Small intestine (tissue), 16 donors: Measurements from ENCODE around the gene ACTR1B. TPM values are rescaled to one million over a fixed set of nuclear protein-coding genes. Genes with fewer than 3 reads are reported as not detected.
"Not testable (repeated sequence)": the region's sequence is repeated elsewhere in the genome, so short reads cannot be mapped to it uniquely, and the experiment has no call there.

Experiments used
- DNase-seq, 2 donors: peaks; one replicate each; pipeline versions ENCODE4 v3.0.0 to v3.0.0-alpha.2; 2013
- FAIRE-seq: peaks from 2 replicates; lab custom pipeline; 2012; peaks lifted over from hg19 to GRCh38; lab: Jason Lieb, UNC
- H3K27ac ChIP-seq, 3 donors: one replicate each; pipeline ENCODE4 v1.5.1; 2013; ENCODE audit warnings: low read length in 2 of 3, mild to moderate bottlenecking in 2 of 3, control low read depth in 1 of 3, inconsistent platforms in 1 of 3, low read depth in 1 of 3, moderate library complexity in 1 of 3
- H3K27me3 ChIP-seq, 3 donors: one replicate each; pipeline ENCODE4 v1.6.1; 2013; ENCODE audit warnings: low read length in 3 of 3, inconsistent platforms in 1 of 3; ENCODE audit not compliant: control insufficient read depth in 3 of 3, insufficient read depth in 3 of 3
- H3K36me3 ChIP-seq, 3 donors: one replicate each; pipeline ENCODE4 v1.6.1; 2013; ENCODE audit warnings: low read length in 3 of 3, inconsistent platforms in 1 of 3, low read depth in 1 of 3, mild to moderate bottlenecking in 1 of 3, moderate library complexity in 1 of 3; ENCODE audit not compliant: control insufficient read depth in 3 of 3, insufficient read depth in 2 of 3
- H3K4me1 ChIP-seq, 3 donors: one replicate each; pipeline ENCODE4 v1.6.1; 2013; ENCODE audit warnings: low read length in 2 of 3, inconsistent platforms in 1 of 3, low read depth in 1 of 3, mild to moderate bottlenecking in 1 of 3, moderate library complexity in 1 of 3; ENCODE audit not compliant: control insufficient read depth in 3 of 3, insufficient read depth in 2 of 3
- H3K4me3 ChIP-seq, 3 donors: one replicate each; pipeline ENCODE4 v1.5.1; 2013; ENCODE audit warnings: low read length in 3 of 3, control low read depth in 1 of 3, inconsistent platforms in 1 of 3, low read depth in 1 of 3, mild to moderate bottlenecking in 1 of 3, moderate library complexity in 1 of 3
- H3K9me3 ChIP-seq, 2 donors: one replicate each; pipeline ENCODE4 v1.6.1; 2013; ENCODE audit warnings: low read depth in 1 of 2, low read length in 1 of 2; ENCODE audit not compliant: control insufficient read depth in 2 of 2, insufficient read depth in 1 of 2
- WGBS, 3 donors: extraction: QIAGEN DNeasy Blood & Tissue Kit; methylation state at CpG; one replicate each; pipeline ENCODE4 v1.1.7; 2013; 5-methylcytosine and 5-hydroxymethylcytosine counted together
- long read RNA-seq, 10 donors: transcript quantifications; one replicate each; lab custom pipeline, GENCODE V29; 2026
- polyA plus RNA-seq, 4 donors: library from polyadenylated mRNA; stranded (reverse) in 3 of 4; unstranded in 1 of 4; fragments of 200-250 nt in 3 of 4; fragments of 120-200 nt in 1 of 4; gene quantifications; one replicate each; pipeline versions ENCODE4 v1.2.1 to v1.2.3, GENCODE V29; 2013
- donor health status: healthy with polysubstance abuse.
- donor health status: control.
- donor health status: control.
- donor health status: Bipolar disorder and iron deficiency.
- donor health status: healthy.

Gene ACTR1B
- polyA plus RNA-seq = 10 to 100 TPM; 56.6 to 91.2 (median 67.4) TPM
- long read RNA-seq, donor 1 = 0 reads
- long read RNA-seq, donor 2, partial matches to known transcripts = 7 of 11 reads
- long read RNA-seq, donor 2, other reads (novel, unspliced or antisense) = 0 of 11 reads
- long read RNA-seq, donor 3, partial matches to known transcripts = 0 of 1 reads
- long read RNA-seq, donor 3, other reads (novel, unspliced or antisense) = 0 of 1 reads
- long read RNA-seq, donor 4 = 0 reads
- long read RNA-seq, donor 5, partial matches to known transcripts = 0 of 3 reads
- long read RNA-seq, donor 5, other reads (novel, unspliced or antisense) = 0 of 3 reads
- long read RNA-seq, donor 6, transcript ACTR1B-201 (11 exons, 2,243 nt) = major isoform, 8 of 8 reads
- long read RNA-seq, donor 6, partial matches to known transcripts = 0 of 8 reads
- long read RNA-seq, donor 6, other reads (novel, unspliced or antisense) = 0 of 8 reads
- long read RNA-seq, donor 7 = 0 reads
- long read RNA-seq, donor 8, partial matches to known transcripts = 0 of 1 reads
- long read RNA-seq, donor 8, other reads (novel, unspliced or antisense) = 0 of 1 reads
- long read RNA-seq, donor 9, transcript ACTR1B-201 (11 exons, 2,243 nt) = major isoform, 5 of 5 reads
- long read RNA-seq, donor 9, partial matches to known transcripts = 0 of 5 reads
- long read RNA-seq, donor 9, other reads (novel, unspliced or antisense) = 0 of 5 reads
- long read RNA-seq, donor 10, transcript ACTR1B-201 (11 exons, 2,243 nt) = major isoform, 13 of 30 reads
- long read RNA-seq, donor 10, partial matches to known transcripts = 17 of 30 reads
- long read RNA-seq, donor 10, other reads (novel, unspliced or antisense) = 0 of 30 reads

DNA sequence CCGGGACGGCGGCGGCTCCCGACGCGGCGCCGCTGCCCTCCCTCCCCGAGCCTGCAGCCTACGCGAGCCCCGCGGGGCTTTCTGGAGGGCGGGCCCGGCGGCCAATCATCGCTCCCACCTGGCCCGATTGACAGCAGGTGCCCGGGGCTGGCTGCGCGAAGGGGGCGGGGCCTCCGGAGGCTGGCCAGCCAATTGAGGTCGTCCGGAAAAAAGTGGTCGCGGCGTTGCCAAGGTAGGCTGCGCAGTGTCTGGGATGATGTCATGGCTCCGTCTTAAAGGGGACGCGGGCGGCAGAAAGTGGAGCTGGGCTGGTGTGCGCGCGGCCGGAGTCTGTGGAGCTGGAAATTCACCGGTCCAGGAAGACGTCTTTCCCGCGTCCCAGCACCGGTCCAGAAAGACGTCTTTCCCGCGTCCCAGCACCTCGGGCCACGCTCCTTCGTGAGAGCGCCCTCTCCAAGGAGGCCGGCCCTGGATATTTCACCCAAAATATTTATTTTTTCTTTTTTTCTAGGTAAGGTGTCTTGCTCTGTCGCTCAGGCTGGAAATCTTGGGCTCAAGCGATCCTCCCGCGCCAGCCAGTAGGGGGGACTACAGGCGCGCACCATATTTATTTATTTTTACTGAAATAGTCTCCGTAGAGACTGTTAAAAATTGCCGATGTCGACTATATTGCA, at the start of gene ACTR1B:
ACTR1B (minus strand) TSS at position 83 of the 674 bp plus-strand sequence. CDS start 154 bp downstream, outside the sequence.
- FAIRE-seq (no peak), DNase-seq (peak; percentile 99)
- WGBS, 3 donors = 0 to 1% (median 0%) methylated on average over 38 to 60 of the region's 60 CpGs
- Histone ChIP-seq H3K4me3 (peak within 1 kb of the TSS; percentile 58 to 97 (median 82)), H3K4me1 (peaks cover 7 to 8% (median 7%) of the 10 kb centered on the region in 3 donors), H3K27me3 (no peaks in the 10 kb centered on the region), H3K27ac (peak within 1 kb of the TSS; percentile 93 to 99 (median 97)), H3K36me3 (peaks cover 0 to 30% (median 2%) of the 10 kb centered on the region in 3 donors), H3K9me3 (no peaks in the 10 kb centered on the region)

- H3K27me3 ChIP-seq = peaks cover 0 to 7% (median 0%) of the 10 kb centered on the region in 3 donors
- peak overlapping the region in 1 of 3 donors; percentile 21 for H3K4me3 ChIP-seq
- peaks cover 0 to 3% (median under 1%) of the 10 kb centered on the region in 3 donors for H3K4me1 ChIP-seq
- no peaks in the 10 kb centered on the region for H3K36me3 ChIP-seq
- DNase-seq = no peak
- WGBS, 3 donors = 61 to 91% (median 70%) methylated on average over 10 to 11 of the region's 11 CpGs
- no peaks in the 10 kb centered on the region for H3K9me3 ChIP-seq
- no peak for FAIRE-seq
- peak overlapping the region in 2 of 3 donors; percentile 22 to 71 for H3K27ac ChIP-seq
Observed at GRCh38 chr2:97712693-97713295, 49.0 kb upstream of the ACTR1B start.

- not testable (repeated sequence) for H3K27me3 ChIP-seq, H3K4me1 ChIP-seq, FAIRE-seq, H3K4me3 ChIP-seq, H3K36me3 ChIP-seq, H3K9me3 ChIP-seq, DNase-seq
- WGBS, 3 donors = 15 to 61% (median 45%) methylated on average over 9 of the region's 9 CpGs
- peak overlapping the region in 1 of 3 donors; percentile 4 for H3K27ac ChIP-seq
Observed at GRCh38 chr2:97712175-97712574, 48.3 kb upstream of the ACTR1B start.

GRCh38 chr2:97711394-97711711, 47.5 kb upstream of the ACTR1B start:
- no peak for FAIRE-seq
- Histone ChIP-seq H3K4me3 (no peak overlapping the region), H3K4me1 (peaks cover 0 to 4% (median 3%) of the 10 kb centered on the region in 3 donors), H3K27me3 (peaks cover 0 to 7% (median 0%) of the 10 kb centered on the region in 3 donors), H3K9me3 (no peaks in the 10 kb centered on the region), H3K36me3 (no peaks in the 10 kb centered on the region), H3K27ac (no peak overlapping the region)
- no peak for DNase-seq
- WGBS, 3 donors = 77 to 84% (median 80%) methylated on average over 6 of the region's 6 CpGs

DNA sequence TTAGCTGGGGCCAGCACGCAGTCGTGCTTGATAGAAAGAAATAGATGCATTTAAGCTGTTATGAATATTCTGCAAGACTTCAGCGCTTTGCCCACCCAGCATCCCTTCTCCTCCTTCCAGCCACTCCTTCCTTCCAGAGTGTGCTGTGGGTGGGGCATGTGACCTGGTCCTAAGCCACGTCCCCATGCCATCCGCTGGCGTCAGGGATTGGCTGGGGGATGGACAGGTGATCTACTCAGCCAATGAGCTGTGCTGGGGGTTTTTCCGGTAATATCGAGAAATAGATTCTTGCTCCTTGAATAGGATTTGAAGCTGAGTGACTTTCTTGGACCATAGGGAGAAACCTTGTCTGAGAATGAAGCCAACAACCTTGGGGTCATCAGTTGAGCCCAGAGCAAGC, 44.8 kb upstream of the ACTR1B start:
- DNase-seq = no peak
- Histone ChIP-seq H3K4me3 (no peak overlapping the region), H3K27me3 (peaks cover 0 to 7% (median 0%) of the 10 kb centered on the region in 3 donors), H3K36me3 (no peaks in the 10 kb centered on the region), H3K9me3 (no peaks in the 10 kb centered on the region), H3K4me1 (peaks cover 0 to 4% (median 3%) of the 10 kb centered on the region in 3 donors), H3K27ac (no peak overlapping the region)
- WGBS, 3 donors = 91 to 95% (median 92%) methylated on average over 8 of the region's 8 CpGs
- FAIRE-seq = no peak

DNA sequence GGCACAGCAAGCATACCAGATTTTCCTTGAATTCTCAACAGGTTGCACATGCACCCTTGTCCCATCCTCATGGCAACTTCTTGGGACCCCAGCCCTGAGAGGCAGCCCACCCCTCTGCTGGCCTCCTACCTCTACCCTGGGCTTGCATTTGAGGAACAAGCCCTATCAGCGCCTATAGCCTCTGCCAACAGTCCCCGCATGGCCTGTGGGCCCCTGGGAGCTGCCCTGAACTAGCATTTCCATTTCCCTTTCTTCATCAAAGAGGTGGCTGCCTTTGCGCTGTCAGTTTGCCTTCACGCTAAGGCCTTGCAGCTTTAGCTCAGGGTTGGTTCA, 44.2 kb upstream of the ACTR1B start:
- Histone ChIP-seq H3K27me3 (peaks cover 0 to 7% (median 0%) of the 10 kb centered on the region in 3 donors), H3K27ac (no peak overlapping the region), H3K36me3 (no peaks in the 10 kb centered on the region), H3K9me3 (no peaks in the 10 kb centered on the region), H3K4me1 (peaks cover 0 to 4% (median 3%) of the 10 kb centered on the region in 3 donors), H3K4me3 (no peak overlapping the region)
- DNase-seq (no peak), FAIRE-seq (no peak)
- WGBS, 3 donors = 77 to 89% (median 79%) methylated on average over 4 of the region's 4 CpGs

DNA sequence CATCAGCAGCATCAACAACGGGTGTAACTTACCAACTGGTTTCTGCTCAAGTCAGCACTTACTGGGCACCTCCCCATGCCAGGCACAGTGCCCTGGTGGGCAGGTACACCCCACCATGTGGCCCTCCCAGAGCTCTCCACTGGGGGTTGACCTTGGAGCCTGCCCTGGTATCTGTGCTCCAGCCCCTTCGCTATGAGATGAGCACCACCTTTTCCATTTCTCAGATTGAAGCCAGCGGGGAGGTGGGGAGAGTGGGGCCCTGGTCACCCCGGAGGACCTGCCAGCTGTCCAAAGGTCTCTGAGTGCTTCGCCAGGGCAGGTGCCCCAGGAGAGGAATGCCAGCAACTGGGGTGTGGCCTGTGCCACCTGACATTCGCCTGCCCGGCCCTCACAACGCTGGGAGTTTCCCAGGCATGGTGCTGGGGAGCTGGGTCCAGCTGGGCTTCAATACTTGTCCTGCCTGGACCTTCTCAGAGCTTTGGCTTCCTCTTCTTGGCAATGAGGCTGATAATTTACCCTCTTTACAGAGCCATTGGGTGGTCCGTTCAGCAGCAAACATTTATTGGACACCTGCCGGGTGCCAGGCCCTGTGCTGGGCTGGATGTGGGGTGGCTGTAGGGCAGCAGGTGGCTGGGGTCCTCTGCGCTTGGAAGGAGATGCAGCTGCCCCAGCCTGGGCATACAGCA, 43.7 kb upstream of the ACTR1B start:
- DNase-seq = peak; percentile 27 to 92

More for the DNA sequence above, 43.7 kb upstream of the ACTR1B start:
- Histone ChIP-seq H3K9me3 (no peaks in the 10 kb centered on the region), H3K4me1 (peaks cover 0 to 4% (median 3%) of the 10 kb centered on the region in 3 donors), H3K36me3 (no peaks in the 10 kb centered on the region), H3K4me3 (no peak overlapping the region), H3K27ac (peak overlapping the region in 1 of 3 donors; percentile 13), H3K27me3 (peaks cover 0 to 7% (median 0%) of the 10 kb centered on the region in 3 donors)
- FAIRE-seq = no peak
- WGBS, 3 donors = 29 to 64% (median 37%) methylated on average over 11 of the region's 11 CpGs
